Stomach smooth muscle (tissue), 2 donors: ENCODE data around the gene METTL25B.
A peak's percentile ranks its signal among the peaks of the same experiment; 100 is the strongest.
"Not testable (repeated sequence)": the region's sequence is repeated elsewhere in the genome, so short reads cannot be mapped to it uniquely, and the experiment has no call there.

Source experiments
- H3K27ac ChIP-seq: one replicate; pipeline ENCODE4 v1.7.0; 2013; ENCODE audit warnings: mild to moderate bottlenecking, low read length, inconsistent platforms
- H3K27me3 ChIP-seq, 2 donors: one replicate each; pipeline ENCODE4 v1.7.0; 2013; ENCODE audit warnings: low read length in 2 of 2; ENCODE audit not compliant: insufficient read depth in 2 of 2, control insufficient read depth in 1 of 2
- H3K36me3 ChIP-seq, 2 donors: one replicate each; pipeline ENCODE4 v1.7.0; 2013; ENCODE audit warnings: low read length in 2 of 2; ENCODE audit not compliant: control insufficient read depth in 2 of 2, insufficient read depth in 2 of 2
- H3K4me1 ChIP-seq: one replicate; pipeline ENCODE4 v1.7.0; 2013; ENCODE audit warnings: low read length; ENCODE audit not compliant: control insufficient read depth, insufficient read depth
- H3K4me3 ChIP-seq, 2 donors: one replicate each; pipeline ENCODE4 v1.7.0; 2013; ENCODE audit warnings: low read length in 2 of 2
- H3K9ac ChIP-seq, 2 donors: one replicate each; pipeline ENCODE4 v1.7.0; 2013; ENCODE audit warnings: low read length in 2 of 2, mild to moderate bottlenecking in 1 of 2
- H3K9me3 ChIP-seq, 2 donors: one replicate each; pipeline ENCODE4 v1.7.0; 2013; ENCODE audit warnings: low read length in 2 of 2; ENCODE audit not compliant: control insufficient read depth in 2 of 2
- donor health status: healthy.
- donor health status: Pancreatic carcinoma.

Gene METTL25B

DNA sequence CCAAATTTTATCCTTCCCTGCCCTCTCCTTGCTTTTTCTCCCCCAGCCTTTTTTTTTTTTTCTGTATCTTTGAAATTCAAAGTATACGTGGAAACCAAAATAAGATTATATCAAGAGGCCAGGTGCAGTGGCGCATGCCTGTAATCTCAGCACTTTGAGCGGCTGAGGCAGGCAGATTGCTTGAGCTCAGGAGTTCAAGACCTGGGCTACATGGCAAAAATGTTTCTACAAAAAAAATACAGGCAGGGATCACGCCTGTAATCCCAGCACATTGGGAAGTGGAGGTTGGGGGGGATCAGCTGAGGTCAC is 32.5 kb downstream of the METTL25B start:
- Histone ChIP-seq H3K27me3 (no peaks in the 10 kb centered on the region), H3K27ac (no peak overlapping the region), H3K9me3 (no peaks in the 10 kb centered on the region), H3K9ac (no peak overlapping the region), H3K36me3 (no peaks in the 10 kb centered on the region), H3K4me1 (no peaks in the 10 kb centered on the region), H3K4me3 (no peak overlapping the region)

DNA sequence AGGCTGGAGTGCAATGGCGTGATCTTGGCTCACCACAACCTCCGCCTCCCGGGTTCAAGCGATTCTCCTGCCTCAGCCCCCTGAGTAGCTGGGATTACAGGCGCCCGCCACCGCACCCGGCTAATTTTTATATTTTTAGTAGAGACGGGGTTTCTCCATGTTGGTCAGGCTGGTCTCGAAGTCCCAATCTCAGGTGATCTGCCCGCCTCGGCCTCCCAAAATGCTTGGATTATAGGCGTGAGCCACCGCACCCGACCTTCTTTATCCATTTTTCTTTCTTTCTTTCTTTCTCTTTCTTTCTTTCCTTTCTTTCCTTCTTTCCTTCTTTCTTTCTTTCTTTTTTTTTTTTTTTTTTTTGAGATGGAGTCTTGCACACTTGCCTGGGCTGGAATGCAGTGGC is 36.9 kb downstream of the METTL25B start:
- not testable (repeated sequence) for H3K27ac ChIP-seq, H3K9me3 ChIP-seq, H3K4me3 ChIP-seq, H3K27me3 ChIP-seq, H3K36me3 ChIP-seq, H3K9ac ChIP-seq
- H3K4me1 ChIP-seq, result peaks cover 25% of the 10 kb centered on the region

DNA sequence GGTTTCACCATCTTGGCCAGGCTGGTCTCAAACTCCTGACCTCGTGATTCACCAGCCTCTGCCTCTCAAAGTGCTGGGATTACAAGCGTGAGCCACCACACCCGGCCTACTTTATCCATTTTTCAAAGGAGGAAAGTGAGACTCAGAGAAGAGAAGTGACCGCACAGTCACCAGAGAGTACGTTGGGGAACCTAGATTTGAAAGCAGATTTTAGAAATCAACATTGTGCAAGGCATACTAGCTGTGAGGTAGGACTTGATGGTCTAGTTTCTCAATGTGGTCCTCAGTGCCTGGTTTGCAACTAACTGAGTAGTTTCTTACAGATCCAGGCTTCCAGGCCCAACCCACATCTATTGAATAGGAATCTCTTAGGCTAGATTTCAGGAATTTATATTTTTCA is 37.4 kb downstream of the METTL25B start:
- Histone ChIP-seq H3K36me3 (peaks cover 0 to 2% of the 10 kb centered on the region in 2 donors), H3K9me3 (no peaks in the 10 kb centered on the region), H3K4me3 (peak overlapping the region in 1 of 2 donors; percentile 97), H3K4me1 (peaks cover 28% of the 10 kb centered on the region), H3K27ac (no peak overlapping the region), H3K27me3 (no peaks in the 10 kb centered on the region), H3K9ac (no peak overlapping the region)

DNA sequence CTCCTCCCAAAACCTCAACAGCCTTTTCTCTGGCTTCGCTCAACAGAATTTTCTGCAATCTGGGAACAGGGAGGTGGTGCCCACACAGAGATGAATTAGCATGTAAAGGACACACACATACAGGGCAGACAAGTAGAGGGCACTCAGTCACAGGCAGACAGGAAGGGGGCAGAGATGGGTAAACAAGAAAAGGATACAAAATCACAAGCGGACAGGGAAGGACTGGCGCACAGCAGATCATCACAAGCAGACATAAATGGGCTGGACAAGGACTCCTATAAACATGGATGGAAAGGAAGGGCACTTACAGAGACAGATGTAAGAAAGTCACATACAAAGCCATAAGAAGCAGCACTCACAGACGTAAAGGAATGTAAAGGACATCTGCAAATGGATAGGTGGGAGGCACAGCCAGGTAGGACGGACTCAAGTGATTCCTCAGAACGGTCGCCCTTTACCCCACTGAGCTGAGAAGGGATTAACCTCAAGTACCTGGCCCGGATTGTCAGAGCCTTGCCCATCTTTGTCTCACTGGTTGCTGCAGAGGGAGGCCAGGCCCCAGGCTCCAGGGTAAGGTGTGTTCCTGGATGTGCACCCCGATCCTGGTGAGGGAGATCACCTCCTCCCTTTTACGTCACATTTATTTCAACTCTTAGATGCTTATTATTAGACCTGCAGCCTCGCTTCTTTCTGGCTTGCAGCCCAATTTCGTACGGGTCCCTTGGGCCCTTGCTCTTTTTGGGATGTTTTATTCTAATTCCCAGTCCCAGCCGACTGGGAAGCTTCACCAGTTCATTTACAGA is 38.2 kb downstream of the METTL25B start:
- peak overlapping the region; percentile 95 for H3K27ac ChIP-seq
- no peaks in the 10 kb centered on the region for H3K9me3 ChIP-seq
- peak overlapping the region; percentile 97 for H3K4me3 ChIP-seq
- H3K4me1 ChIP-seq, result peaks cover 37% of the 10 kb centered on the region
- peaks cover 4 to 7% of the 10 kb centered on the region in 2 donors for H3K36me3 ChIP-seq
- H3K27me3 ChIP-seq, result no peaks in the 10 kb centered on the region
- H3K9ac ChIP-seq, result peak overlapping the region; percentile 90 to 96

DNA sequence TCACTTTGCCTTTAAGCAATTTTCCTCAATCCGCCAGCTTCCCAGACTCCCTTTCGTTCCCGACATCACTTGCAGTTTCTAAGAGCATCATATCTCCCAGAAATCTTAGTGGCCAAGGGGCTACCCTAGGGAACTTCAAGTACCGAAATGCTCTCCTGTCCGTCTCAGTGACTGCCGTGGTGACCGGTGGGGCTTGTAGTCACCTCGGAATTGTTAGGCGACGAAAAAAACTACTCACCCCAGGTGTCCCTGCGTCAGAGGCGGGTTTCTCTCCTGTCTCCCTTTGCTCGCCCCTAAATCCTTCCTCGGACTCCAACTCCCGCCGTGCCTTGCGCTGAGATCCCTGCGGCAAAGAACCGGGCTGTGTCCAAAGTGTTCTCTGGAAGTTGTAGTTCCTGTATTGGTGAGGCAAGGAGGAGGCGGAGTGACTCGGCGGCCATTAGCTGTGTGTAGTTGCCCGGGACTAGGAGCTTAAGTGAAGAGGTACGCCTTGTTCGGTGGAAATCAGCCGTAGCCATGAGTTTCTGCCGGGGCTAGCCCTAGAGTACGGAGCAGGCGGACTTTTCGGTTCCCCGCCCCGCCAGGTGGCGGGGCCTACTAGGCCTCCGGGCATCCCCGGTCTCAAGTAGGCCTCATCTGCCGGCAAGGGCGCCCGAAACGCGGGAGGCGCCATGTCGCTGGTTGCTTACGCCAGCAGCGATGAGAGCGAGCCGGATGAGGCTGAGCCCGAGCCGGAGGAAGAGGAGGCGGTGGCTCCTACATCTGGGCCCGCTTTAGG is 39.0 kb downstream of the METTL25B start, which contains the start of gene PRCC:
Gene PRCC (plus strand): TSS at position 435 of the 778 bp plus-strand sequence. CDS start 237 bp downstream, at position 672.
- Histone ChIP-seq H3K9me3 (no peaks in the 10 kb centered on the region), H3K4me3 (peak within 1 kb of the TSS; percentile 97), H3K4me1 (peaks cover 39% of the 10 kb centered on the region), H3K27ac (peak within 1 kb of the TSS; percentile 95), H3K9ac (peak within 1 kb of the TSS; percentile 99), H3K27me3 (no peaks in the 10 kb centered on the region), H3K36me3 (peaks cover 4 to 7% of the 10 kb centered on the region in 2 donors)

DNA sequence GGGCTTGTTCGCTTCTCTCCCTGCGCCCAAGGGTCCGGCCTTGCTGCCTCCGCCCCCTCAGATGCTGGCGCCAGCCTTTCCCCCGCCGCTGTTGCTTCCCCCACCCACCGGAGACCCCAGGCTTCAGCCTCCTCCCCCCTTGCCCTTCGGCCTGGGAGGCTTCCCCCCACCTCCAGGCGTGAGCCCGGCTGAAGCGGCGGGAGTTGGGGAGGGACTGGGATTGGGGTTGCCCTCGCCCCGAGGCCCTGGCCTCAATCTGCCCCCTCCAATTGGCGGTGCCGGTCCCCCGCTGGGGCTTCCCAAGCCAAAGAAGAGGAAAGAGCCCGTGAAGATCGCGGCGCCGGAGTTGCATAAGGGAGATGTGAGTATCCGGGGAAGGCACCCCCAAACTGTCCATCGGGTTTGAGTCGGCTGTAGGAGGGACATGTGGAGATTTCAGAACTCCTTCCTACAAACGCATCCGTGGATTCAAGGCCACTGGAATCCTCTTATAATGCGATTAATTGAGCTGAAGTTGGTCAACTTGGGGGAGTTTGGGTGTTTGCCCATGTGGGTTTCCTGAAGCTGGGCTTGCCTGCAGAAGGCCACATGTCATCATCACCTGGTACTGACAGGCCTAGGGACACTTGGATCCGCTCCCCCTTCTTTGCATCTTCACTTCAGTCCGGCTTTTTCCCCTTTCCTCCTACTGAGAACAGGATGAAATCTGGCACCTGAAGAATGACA is 39.8 kb downstream of the METTL25B start:
- Histone ChIP-seq H3K27me3 (no peaks in the 10 kb centered on the region), H3K4me3 (peak overlapping the region; percentile 67 to 97), H3K9me3 (no peaks in the 10 kb centered on the region), H3K27ac (peak overlapping the region; percentile 95), H3K9ac (peak overlapping the region; percentile 99), H3K4me1 (peaks cover 44% of the 10 kb centered on the region), H3K36me3 (peaks cover 4 to 7% of the 10 kb centered on the region in 2 donors)

DNA sequence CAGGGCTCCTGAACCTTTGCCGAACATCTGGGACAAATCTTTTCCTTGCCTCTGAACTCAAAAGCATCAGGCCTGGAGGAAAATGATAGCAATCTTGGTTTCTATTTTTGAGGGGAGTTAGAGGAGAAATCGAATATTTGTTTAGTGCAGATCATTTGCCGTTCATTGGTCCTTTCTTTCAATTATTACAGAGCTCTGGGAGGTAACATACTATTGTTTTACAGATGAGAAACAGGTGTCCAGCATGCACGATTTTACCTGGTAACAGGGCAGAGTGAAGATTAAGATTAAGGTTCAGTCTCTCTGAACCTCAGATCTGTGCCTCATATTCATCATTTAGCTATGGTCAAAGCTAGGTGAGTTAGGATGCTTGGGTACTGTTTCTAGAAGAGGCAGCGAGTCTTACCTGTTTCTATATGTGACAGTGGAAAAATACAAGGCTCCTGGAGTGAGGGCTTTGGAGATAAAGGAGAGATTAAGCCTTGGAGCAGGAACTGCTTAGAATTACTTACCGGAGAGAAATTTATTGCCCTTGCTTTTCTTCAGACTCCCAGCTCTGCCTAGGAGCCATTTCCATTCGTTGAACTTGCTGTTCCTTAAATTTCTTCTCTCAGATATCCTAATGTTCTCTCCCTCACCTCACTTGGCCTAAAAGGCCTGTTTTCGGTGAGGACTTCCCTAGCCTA is 40.5 kb downstream of the METTL25B start:
- Histone ChIP-seq H3K27ac (no peak overlapping the region), H3K9me3 (no peaks in the 10 kb centered on the region), H3K9ac (peak overlapping the region; percentile 99), H3K27me3 (no peaks in the 10 kb centered on the region), H3K4me3 (peak overlapping the region; percentile 67 to 97), H3K36me3 (peaks cover 4 to 9% of the 10 kb centered on the region in 2 donors), H3K4me1 (peaks cover 49% of the 10 kb centered on the region)

DNA sequence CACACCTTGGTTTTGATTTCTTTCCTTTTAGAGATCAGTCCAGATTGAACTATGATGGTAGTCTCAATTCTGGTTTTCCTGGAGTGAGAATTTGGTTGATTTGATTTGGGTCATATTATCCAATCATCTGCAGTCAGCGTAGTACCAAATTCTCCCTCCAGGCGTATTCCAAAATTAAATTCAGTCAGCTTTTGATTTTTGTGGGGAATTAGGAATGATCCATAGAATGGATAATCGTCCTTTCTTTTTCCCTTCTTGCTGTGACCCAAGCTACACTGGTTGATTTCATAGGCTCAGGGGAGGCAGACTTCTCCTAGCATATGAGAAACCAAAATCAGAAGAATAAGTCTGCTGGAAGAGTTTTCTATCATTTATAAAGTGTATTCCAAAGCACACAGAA is 44.0 kb downstream of the METTL25B start:
- Histone ChIP-seq H3K36me3 (peaks cover 4 to 9% of the 10 kb centered on the region in 2 donors), H3K4me1 (peaks cover 42% of the 10 kb centered on the region), H3K27me3 (no peaks in the 10 kb centered on the region), H3K4me3 (no peak overlapping the region), H3K9me3 (no peaks in the 10 kb centered on the region), H3K9ac (peak overlapping the region in 1 of 2 donors; percentile 16), H3K27ac (peak overlapping the region; percentile 53)

DNA sequence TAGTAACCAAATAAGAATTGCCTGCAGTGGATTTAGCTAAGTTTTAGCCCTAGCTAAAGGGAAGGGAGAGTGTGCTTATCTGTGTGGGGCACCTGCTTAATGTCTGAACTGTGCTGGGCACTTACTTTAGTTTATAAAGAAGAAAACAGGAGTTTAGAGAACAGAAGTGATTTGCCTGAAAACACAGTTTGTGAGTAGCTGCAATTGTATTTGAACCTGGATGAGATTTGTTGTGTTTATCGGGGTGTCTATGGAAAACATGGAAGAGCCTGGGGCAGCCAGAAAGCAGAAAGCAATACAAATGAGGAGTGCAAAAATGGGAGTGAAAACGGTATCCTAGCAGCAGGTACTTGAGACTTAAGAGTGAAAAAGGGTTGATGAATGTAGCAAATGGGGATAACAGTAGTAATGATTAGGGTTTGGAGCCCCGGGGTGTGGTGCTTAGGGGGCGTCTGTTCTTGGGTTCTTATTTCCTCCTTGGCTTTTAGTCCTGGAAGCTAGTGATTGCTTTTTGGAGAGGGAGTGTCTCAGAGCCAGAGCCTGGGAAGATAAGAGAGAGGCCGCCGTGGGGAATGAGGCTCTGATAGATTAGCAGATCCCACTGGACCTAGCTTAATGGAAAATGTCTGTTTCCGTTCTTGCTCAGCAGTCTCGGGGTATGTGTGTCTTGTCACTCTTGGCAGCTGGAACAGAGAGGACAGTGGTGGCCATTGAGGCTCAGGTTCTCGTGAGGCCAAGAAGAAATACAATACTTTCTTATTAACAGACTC is 44.6 kb downstream of the METTL25B start:
- Histone ChIP-seq H3K9ac (peak overlapping the region; percentile 14 to 16), H3K27ac (peak overlapping the region; percentile 53), H3K4me1 (peaks cover 46% of the 10 kb centered on the region), H3K4me3 (peak overlapping the region in 1 of 2 donors; percentile 29), H3K27me3 (no peaks in the 10 kb centered on the region), H3K36me3 (peaks cover 4 to 9% of the 10 kb centered on the region in 2 donors), H3K9me3 (no peaks in the 10 kb centered on the region)
